Stomach smooth muscle (tissue), 2 donors: ENCODE data around the gene PSMG3.

Source experiments
- H3K27ac ChIP-seq: one replicate; pipeline ENCODE4 v1.7.0; 2013; ENCODE audit warnings: mild to moderate bottlenecking, low read length, inconsistent platforms
- H3K27me3 ChIP-seq, 2 donors: one replicate each; pipeline ENCODE4 v1.7.0; 2013; ENCODE audit warnings: low read length in 2 of 2; ENCODE audit not compliant: insufficient read depth in 2 of 2, control insufficient read depth in 1 of 2
- H3K36me3 ChIP-seq, 2 donors: one replicate each; pipeline ENCODE4 v1.7.0; 2013; ENCODE audit warnings: low read length in 2 of 2; ENCODE audit not compliant: control insufficient read depth in 2 of 2, insufficient read depth in 2 of 2
- H3K4me1 ChIP-seq: one replicate; pipeline ENCODE4 v1.7.0; 2013; ENCODE audit warnings: low read length; ENCODE audit not compliant: control insufficient read depth, insufficient read depth
- H3K4me3 ChIP-seq, 2 donors: one replicate each; pipeline ENCODE4 v1.7.0; 2013; ENCODE audit warnings: low read length in 2 of 2
- H3K9ac ChIP-seq, 2 donors: one replicate each; pipeline ENCODE4 v1.7.0; 2013; ENCODE audit warnings: low read length in 2 of 2, mild to moderate bottlenecking in 1 of 2
- H3K9me3 ChIP-seq, 2 donors: one replicate each; pipeline ENCODE4 v1.7.0; 2013; ENCODE audit warnings: low read length in 2 of 2; ENCODE audit not compliant: control insufficient read depth in 2 of 2
- donor health status: healthy.
- donor health status: Pancreatic carcinoma.

PSMG3 gene

GRCh38 chr7:1607001-1607400, 37.2 kb upstream of the PSMG3 start:
- Histone ChIP-seq H3K27ac (no peak overlapping the region), H3K36me3 (no peaks in the 10 kb centered on the region), H3K27me3 (peaks cover 8 to 10% of the 10 kb centered on the region in 2 donors), H3K9me3 (no peaks in the 10 kb centered on the region), H3K4me3 (no peak overlapping the region), H3K9ac (no peak overlapping the region), H3K4me1 (no peaks in the 10 kb centered on the region)

DNA sequence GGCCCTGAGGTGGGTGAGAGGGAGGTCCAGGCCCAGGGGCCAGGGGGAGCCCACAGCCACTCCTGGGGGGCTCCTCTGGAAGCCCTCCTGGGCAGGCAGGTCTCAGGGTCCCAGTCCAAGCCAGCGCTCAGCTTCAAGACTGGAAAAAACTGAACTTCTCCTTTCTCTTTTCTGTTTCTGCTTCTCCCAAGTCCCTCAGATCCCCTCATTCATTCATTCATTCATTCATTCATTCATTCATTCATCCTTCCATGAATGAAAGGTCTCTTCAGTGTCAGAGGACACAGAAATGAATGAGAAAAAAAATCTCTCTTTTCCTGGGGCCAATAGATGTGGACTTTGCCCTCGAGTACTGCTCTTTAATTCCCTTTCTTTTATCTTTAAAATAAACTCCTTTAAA, 34.6 kb upstream of the PSMG3 start:
- H3K9ac ChIP-seq = no peak overlapping the region
- H3K9me3 ChIP-seq = no peaks in the 10 kb centered on the region
- no peaks in the 10 kb centered on the region for H3K4me1 ChIP-seq
- H3K36me3 ChIP-seq = no peaks in the 10 kb centered on the region
- H3K4me3 ChIP-seq = no peak overlapping the region
- no peak overlapping the region for H3K27ac ChIP-seq
- peaks cover 6 to 10% of the 10 kb centered on the region in 2 donors for H3K27me3 ChIP-seq

DNA sequence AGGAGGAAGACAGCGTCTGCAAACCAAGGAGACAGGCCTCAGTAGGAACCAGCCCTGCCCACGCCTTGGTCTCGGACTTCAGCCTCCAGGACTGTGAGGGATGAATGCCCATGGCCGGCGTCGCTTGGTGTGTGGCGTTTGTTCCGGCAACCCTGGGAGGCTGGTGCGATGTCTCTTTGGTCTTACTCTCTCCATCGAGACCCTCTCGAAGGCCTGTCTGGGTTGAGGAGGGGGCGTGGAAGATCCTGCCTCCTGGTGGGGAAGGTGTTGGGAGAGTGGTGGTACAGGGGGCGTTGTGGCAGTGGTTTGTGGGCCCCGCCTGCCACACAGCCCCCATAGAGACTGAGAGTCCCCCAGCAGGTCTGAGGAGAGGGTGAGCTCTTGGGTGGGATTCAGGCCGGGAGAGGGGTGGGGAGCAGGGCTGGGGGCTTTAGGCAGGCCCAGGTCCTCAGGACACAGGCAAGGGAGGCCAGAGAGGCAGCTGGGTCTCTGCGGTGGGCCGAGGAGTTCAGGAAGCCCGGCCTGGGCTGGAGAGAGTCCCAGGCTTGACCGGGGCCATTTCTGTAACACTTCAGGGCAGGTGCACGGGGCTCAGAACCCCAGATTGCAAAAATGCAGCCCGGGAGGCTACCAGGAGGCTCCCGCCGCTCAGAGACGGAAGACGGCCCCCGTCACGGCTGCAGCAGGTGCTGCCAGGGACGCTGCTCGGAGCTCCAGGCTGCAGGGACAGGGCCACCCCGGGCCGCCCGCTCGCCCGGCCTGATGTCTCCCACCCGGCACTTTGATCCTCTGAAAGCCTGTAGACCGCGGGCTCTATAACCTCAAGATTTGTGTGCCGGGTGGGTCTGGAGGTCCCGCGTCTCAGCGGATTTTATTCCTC, 33.8 kb upstream of the PSMG3 start:
- Histone ChIP-seq H3K27ac (no peak overlapping the region), H3K27me3 (peaks cover 7 to 10% of the 10 kb centered on the region in 2 donors), H3K4me3 (no peak overlapping the region), H3K9ac (no peak overlapping the region), H3K4me1 (no peaks in the 10 kb centered on the region), H3K36me3 (no peaks in the 10 kb centered on the region), H3K9me3 (no peaks in the 10 kb centered on the region)

DNA sequence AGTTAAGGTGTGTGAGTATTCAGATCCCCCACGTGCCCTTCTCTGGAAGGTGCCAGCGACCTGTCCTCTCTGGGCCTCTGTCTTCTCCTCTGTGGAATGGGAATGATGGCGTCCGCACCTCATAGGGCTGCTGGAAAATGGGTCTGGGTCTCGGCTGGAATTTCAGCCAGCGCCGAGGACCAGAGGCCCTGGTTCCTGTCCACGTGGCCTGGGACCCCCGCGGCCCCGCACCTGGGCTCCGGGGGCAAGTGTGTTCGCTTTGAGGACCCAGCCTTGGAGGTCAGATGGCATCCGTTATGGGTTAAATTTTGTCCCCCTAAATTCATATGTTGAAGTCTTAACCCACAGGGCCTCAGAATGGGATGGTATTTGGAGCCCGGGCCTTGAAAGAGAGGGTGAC, 32.6 kb upstream of the PSMG3 start:
- Histone ChIP-seq H3K27me3 (peaks cover 8 to 9% of the 10 kb centered on the region in 2 donors), H3K4me3 (no peak overlapping the region), H3K9ac (no peak overlapping the region)

GRCh38 chr7:1601956-1602355, 32.1 kb upstream of the PSMG3 start:
- no peaks in the 10 kb centered on the region for H3K9me3 ChIP-seq
- H3K36me3 ChIP-seq = no peaks in the 10 kb centered on the region
- H3K27me3 ChIP-seq = peaks cover 4 to 13% of the 10 kb centered on the region in 2 donors
- no peaks in the 10 kb centered on the region for H3K4me1 ChIP-seq
- H3K27ac ChIP-seq = no peak overlapping the region
- H3K9ac ChIP-seq = no peak overlapping the region
- no peak overlapping the region for H3K4me3 ChIP-seq

More for the DNA sequence above, 32.6 kb upstream of the PSMG3 start:
- H3K27ac ChIP-seq = no peak overlapping the region
- H3K4me1 ChIP-seq = no peaks in the 10 kb centered on the region
- H3K36me3 ChIP-seq = no peaks in the 10 kb centered on the region
- H3K9me3 ChIP-seq = no peaks in the 10 kb centered on the region

DNA sequence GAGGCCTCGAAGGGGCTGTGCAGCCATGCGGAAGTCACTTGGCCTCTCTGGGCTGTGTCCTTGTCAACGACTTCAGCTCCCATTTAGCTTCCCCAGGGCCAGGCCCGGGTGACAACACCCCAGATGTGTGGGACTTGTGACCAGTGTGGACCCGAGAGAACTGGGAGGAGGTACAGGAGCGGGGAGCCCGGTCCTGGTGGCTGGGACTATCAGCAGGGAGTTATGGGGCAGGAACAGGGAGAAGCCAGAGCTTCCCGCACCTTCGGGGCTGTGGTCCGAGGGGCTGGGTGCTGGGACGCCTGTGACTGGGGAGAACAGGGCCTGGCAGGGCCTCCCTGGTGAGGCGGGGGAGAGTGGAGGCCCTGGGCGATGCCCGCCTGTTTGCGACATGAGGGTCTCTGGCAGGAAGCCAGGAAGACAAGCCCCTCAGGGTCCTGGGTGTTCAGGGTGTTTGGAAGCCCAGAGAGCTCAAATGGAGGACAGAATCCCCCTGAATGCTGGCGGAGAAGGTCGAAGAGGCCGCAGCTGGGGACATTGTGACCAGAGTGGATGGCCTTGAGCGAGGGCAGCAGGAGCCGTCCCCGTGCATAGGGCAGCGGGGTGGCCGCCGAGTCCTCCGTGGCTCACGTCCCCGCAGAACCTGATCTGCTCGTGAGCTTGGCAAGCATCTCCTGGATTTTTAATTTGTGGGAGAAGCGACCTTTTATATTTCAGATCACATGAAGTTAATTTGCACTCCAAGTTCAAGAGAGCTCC, 30.0 kb upstream of the PSMG3 start:
- H3K27ac ChIP-seq = no peak overlapping the region
- no peak overlapping the region for H3K9ac ChIP-seq
- peaks cover 12 to 21% of the 10 kb centered on the region in 2 donors for H3K27me3 ChIP-seq
- no peaks in the 10 kb centered on the region for H3K36me3 ChIP-seq
- H3K4me3 ChIP-seq = no peak overlapping the region
- no peaks in the 10 kb centered on the region for H3K9me3 ChIP-seq
- H3K4me1 ChIP-seq = no peaks in the 10 kb centered on the region

DNA sequence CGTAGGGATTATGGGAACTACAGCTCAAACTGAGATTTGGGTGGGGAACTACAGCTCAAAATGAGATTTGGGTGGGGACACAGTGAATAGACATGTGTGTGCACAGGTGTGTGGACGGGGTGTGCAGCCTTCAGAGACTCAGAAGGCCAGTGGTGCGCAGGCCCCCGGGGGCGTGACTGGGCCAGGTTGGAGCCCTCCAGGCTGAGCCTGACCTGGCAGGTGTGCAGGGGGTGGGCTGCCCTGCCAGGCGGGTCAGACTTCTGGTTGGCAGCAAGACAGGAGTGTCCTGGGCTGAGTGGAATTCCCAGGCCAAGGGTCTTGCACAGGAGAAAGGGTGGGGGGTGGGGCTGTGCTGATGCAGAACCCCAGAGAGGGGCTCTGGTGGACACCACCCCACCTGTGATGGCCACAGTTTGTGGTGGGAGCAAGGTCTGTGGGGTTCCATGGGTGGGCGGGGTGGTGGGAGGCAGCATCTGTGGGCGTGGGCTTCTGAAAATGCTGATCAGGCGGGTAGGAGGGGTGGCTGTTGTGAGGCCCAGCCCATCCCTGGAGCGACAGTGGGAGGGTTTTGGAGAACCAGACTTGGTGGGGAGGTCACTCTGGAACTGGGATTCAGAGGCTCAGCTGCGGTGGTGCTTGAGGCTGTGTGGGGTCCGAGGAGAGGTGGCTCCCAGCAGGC, 29.3 kb upstream of the PSMG3 start:
- Histone ChIP-seq H3K9me3 (no peaks in the 10 kb centered on the region), H3K27me3 (peaks cover 12 to 23% of the 10 kb centered on the region in 2 donors), H3K27ac (no peak overlapping the region), H3K9ac (no peak overlapping the region), H3K36me3 (no peaks in the 10 kb centered on the region), H3K4me1 (no peaks in the 10 kb centered on the region), H3K4me3 (no peak overlapping the region)

DNA sequence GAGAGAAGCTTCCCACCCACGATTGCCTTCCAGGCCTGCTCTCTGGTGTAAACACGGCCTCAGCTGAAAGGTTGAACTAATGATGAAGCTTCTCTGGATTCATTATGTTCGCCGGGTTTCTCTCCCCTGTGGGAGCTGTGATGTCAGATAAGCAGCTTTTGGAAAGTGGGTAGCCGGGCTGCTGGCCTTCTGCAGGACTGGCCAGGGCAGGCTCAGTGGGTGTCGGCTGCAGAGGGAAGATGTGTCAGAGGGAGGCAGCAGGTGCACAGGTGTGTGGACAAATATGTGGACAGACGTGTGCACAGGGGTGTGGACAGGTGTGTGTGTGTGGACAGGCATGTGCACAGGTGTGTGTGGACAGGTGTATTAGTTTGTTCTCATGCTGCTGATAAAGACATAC, 28.5 kb upstream of the PSMG3 start:
- Histone ChIP-seq H3K9me3 (no peaks in the 10 kb centered on the region), H3K27ac (no peak overlapping the region), H3K27me3 (peaks cover 13 to 26% of the 10 kb centered on the region in 2 donors), H3K4me3 (no peak overlapping the region), H3K36me3 (no peaks in the 10 kb centered on the region), H3K4me1 (no peaks in the 10 kb centered on the region), H3K9ac (no peak overlapping the region)

DNA sequence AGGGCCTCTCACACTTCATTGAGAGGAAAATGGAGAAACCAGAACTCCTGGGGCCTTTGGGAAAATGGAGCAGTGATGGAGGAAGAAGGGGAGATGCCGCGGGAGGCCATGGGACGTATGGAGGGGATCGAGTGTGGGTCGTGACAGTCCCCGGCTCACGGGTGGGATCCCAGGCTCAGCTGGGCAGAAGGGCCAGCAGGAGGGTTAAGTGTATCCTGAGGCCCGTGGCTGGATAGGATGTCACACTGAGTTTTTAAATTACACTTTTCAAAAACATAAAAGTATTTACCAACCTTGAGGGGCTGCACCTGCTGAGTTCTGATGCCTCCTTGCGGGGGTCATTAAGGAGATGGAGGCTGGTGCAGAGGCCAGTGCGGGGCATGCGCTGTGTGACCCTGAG, 28.0 kb upstream of the PSMG3 start:
- H3K9ac ChIP-seq = no peak overlapping the region
- no peaks in the 10 kb centered on the region for H3K4me1 ChIP-seq
- H3K36me3 ChIP-seq = no peaks in the 10 kb centered on the region
- H3K27ac ChIP-seq = no peak overlapping the region
- H3K9me3 ChIP-seq = no peaks in the 10 kb centered on the region
- no peak overlapping the region for H3K4me3 ChIP-seq
- H3K27me3 ChIP-seq = peaks cover 18 to 31% of the 10 kb centered on the region in 2 donors

- Histone ChIP-seq H3K36me3 (no peaks in the 10 kb centered on the region), H3K27ac (no peak overlapping the region), H3K4me1 (no peaks in the 10 kb centered on the region), H3K9me3 (no peaks in the 10 kb centered on the region), H3K4me3 (no peak overlapping the region), H3K27me3 (peaks cover 21 to 33% of the 10 kb centered on the region in 2 donors), H3K9ac (no peak overlapping the region)
These were observed 27.4 kb upstream of the PSMG3 start for GRCh38 chr7:1597066-1597760.
